ENCODE results near the gene IL17C. TPM values are rescaled to one million over a fixed set of nuclear protein-coding genes. Genes with fewer than 3 reads are reported as not detected.

IL17C gene
- total and polyA plus RNA-seq, 2 donors (not counting 1 experiment from before 2014, with no cell fraction given) = 1.3 to 1.5 TPM

GRCh38 chr16:88616320-88616719, 22.1 kb upstream of the IL17C start:
- H3K4me1 ChIP-seq (ENCODE audit: control insufficient read depth in 2 of 2, insufficient read depth in 2 of 2, low read length in 2 of 2) = no peaks in the 10 kb centered on the region
- no peak overlapping the region for H3K4me2 ChIP-seq (replicated peaks; ENCODE audit: low read depth, low read length, poor library complexity, severe bottlenecking)
- Mint-ChIP-seq H3K27ac (no peak overlapping the region), H3K4me1 (no peaks in the 10 kb centered on the region), H3K9me3 (ENCODE audit: insufficient read depth) (no peaks in the 10 kb centered on the region), H3K27me3 (no peaks in the 10 kb centered on the region), H3K4me3 (no peak overlapping the region)
- H3K27ac ChIP-seq (ENCODE audit: low read length in 2 of 2) = no peak overlapping the region
- WGBS (ENCODE audit: insufficient coverage) = 97% methylated on average over 12 of the region's 13 CpGs
- DNase-seq (no peak), ATAC-seq (ENCODE audit: low read depth) (no peak)
- H3K79me2 ChIP-seq (ENCODE audit: control insufficient read depth, insufficient read depth, low read length) = peaks cover 79% of the 10 kb centered on the region
- ChIA-PET CTCF (no interaction called here), POLR2A (no interaction called here)
- intact Hi-C loops (cut with micrococcal nuclease) = no loop called here
- no peak overlapping the region for H3K4me3 ChIP-seq (ENCODE audit: control extremely low read depth in 1 of 5, extremely low read depth in 1 of 5, insufficient read depth in 1 of 5, low read depth in 2 of 5, low read length in 4 of 5)
- H3K9ac ChIP-seq (ENCODE audit: low read length) = no peak overlapping the region
- peaks cover 0 to 47% of the 10 kb centered on the region in 2 experiments for H3K36me3 ChIP-seq (replicated peaks in 1 of 2; ENCODE audit: control extremely low read depth in 1 of 2, control insufficient read depth in 1 of 2, extremely low read depth in 1 of 2, insufficient read depth in 2 of 2, low read length in 1 of 2)
- no peaks in the 10 kb centered on the region for H3K27me3 ChIP-seq (replicated peaks in 1 of 4; ENCODE audit: control extremely low read depth in 1 of 4, control insufficient read depth in 3 of 4, insufficient read depth in 4 of 4, low read length in 3 of 4)
- H4K20me1 ChIP-seq (ENCODE audit: control insufficient read depth, insufficient read depth, low read length, poor library complexity, severe bottlenecking) = peaks cover 80% of the 10 kb centered on the region
- no peak for TF ChIP-seq EZH2 (IDR thresholded peaks at IDR 0.05; ENCODE audit: borderline replicate concordance, insufficient read depth, low read depth, low read length, poor library complexity, severe bottlenecking)
- TF ChIP-seq CTCF (IDR thresholded peaks at IDR 0.05) = no peak
- H3K9me3 ChIP-seq (ENCODE audit: control extremely low read depth in 1 of 3, control insufficient read depth in 2 of 3, insufficient read depth in 1 of 3, low read length in 2 of 3) = no peaks in the 10 kb centered on the region
- no peak overlapping the region for H2AFZ ChIP-seq (ENCODE audit: insufficient read depth, low read depth, low read length, poor library complexity, severe bottlenecking)

- CTCF ChIA-PET = no interaction called here
- no peaks in the 10 kb centered on the region for H3K9me3 Mint-ChIP-seq (ENCODE audit: insufficient read depth)
- H3K36me3 ChIP-seq (replicated peaks in 1 of 2; ENCODE audit: control extremely low read depth in 1 of 2, control insufficient read depth in 1 of 2, extremely low read depth in 1 of 2, insufficient read depth in 2 of 2, low read length in 1 of 2) = peaks cover 0 to 45% of the 10 kb centered on the region in 2 experiments
Observed at GRCh38 chr16:88616736-88617135, 21.6 kb upstream of the IL17C start.

More at GRCh38 chr16:88616736-88617135, 21.6 kb upstream of the IL17C start:
- Histone ChIP-seq H3K27ac (ENCODE audit: low read length in 2 of 2) (no peak overlapping the region), H3K9me3 (ENCODE audit: control extremely low read depth in 1 of 3, control insufficient read depth in 2 of 3, insufficient read depth in 1 of 3, low read length in 2 of 3) (no peaks in the 10 kb centered on the region), H3K9ac (ENCODE audit: low read length) (no peak overlapping the region), H3K4me3 (ENCODE audit: control extremely low read depth in 1 of 5, extremely low read depth in 1 of 5, insufficient read depth in 1 of 5, low read depth in 2 of 5, low read length in 4 of 5) (no peak overlapping the region), H3K4me2 (replicated peaks; ENCODE audit: low read depth, low read length, poor library complexity, severe bottlenecking) (no peak overlapping the region), H3K27me3 (replicated peaks in 1 of 4; ENCODE audit: control extremely low read depth in 1 of 4, control insufficient read depth in 3 of 4, insufficient read depth in 4 of 4, low read length in 3 of 4) (no peaks in the 10 kb centered on the region), H3K4me1 (ENCODE audit: control insufficient read depth in 2 of 2, insufficient read depth in 2 of 2, low read length in 2 of 2) (no peaks in the 10 kb centered on the region), H2AFZ (ENCODE audit: insufficient read depth, low read depth, low read length, poor library complexity, severe bottlenecking) (no peak overlapping the region), H3K79me2 (ENCODE audit: control insufficient read depth, insufficient read depth, low read length) (peaks cover 75% of the 10 kb centered on the region), H4K20me1 (ENCODE audit: control insufficient read depth, insufficient read depth, low read length, poor library complexity, severe bottlenecking) (peaks cover 79% of the 10 kb centered on the region)
- H3K4me1 Mint-ChIP-seq = no peaks in the 10 kb centered on the region
- no peak for ATAC-seq (ENCODE audit: low read depth)
- intact Hi-C loops (cut with micrococcal nuclease) = no loop called here
- no peak for DNase-seq
- no peak overlapping the region for H3K27ac Mint-ChIP-seq
- no peak overlapping the region for H3K4me3 Mint-ChIP-seq
- POLR2A ChIA-PET = no interaction called here
- 96% methylated on average over 10 of the region's 12 CpGs for WGBS (ENCODE audit: insufficient coverage)
- TF ChIP-seq CTCF (IDR thresholded peaks at IDR 0.05) = no peak
- no peak for TF ChIP-seq EZH2 (IDR thresholded peaks at IDR 0.05; ENCODE audit: borderline replicate concordance, insufficient read depth, low read depth, low read length, poor library complexity, severe bottlenecking)
- no peaks in the 10 kb centered on the region for H3K27me3 Mint-ChIP-seq

All from B cell (primary cell).